HG03097 (cell line): ENCODE results near the gene OR4D1.

Experiments used
- ATAC-seq: cut with Tn5 transposase; IDR thresholded peaks from one replicate; pipeline ENCODE4 v1.9.1; 2021; ENCODE audit not compliant: unreplicated experiment, low FRiP score

Gene OR4D1

DNA sequence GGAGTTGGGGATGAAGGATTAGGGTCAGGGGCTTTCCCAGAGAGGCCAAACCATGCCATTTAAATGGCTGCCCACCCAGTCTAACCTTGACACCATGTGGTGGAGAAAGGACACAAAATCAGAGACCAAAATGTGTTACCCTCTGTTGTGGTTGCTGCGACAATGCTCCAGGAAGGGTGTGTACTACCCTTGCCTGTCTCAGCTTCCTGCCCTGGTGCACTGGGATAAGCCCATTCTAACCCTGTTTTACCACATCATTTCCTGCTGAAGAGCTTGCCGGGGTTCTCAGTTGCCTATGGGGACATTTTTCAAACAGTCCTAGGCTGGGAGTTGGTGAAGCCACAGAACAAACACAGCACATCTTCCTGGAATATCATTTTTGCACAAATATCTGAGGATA is 4.9 kb downstream of the OR4D1 start:
- no peak for ATAC-seq

DNA sequence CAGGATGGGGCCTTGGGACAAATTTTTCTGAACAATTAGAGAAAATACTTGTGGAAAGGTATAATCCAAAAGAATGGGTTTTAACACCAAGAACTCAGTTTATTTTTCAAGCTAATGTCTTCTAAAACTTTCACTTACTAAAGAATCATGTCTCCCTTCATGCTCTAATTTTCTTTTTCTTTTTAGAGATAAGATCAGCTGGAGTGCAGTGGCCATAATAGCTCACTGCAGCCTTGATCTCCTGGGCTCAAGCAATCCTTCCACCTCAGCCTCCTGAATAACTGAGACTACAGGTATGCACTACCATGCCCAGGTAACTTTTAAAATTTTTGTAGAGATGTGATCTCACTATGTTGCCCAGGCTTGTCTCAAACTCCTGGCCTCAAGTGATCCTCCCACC is 5.5 kb downstream of the OR4D1 start:
- ATAC-seq, result no peak

DNA sequence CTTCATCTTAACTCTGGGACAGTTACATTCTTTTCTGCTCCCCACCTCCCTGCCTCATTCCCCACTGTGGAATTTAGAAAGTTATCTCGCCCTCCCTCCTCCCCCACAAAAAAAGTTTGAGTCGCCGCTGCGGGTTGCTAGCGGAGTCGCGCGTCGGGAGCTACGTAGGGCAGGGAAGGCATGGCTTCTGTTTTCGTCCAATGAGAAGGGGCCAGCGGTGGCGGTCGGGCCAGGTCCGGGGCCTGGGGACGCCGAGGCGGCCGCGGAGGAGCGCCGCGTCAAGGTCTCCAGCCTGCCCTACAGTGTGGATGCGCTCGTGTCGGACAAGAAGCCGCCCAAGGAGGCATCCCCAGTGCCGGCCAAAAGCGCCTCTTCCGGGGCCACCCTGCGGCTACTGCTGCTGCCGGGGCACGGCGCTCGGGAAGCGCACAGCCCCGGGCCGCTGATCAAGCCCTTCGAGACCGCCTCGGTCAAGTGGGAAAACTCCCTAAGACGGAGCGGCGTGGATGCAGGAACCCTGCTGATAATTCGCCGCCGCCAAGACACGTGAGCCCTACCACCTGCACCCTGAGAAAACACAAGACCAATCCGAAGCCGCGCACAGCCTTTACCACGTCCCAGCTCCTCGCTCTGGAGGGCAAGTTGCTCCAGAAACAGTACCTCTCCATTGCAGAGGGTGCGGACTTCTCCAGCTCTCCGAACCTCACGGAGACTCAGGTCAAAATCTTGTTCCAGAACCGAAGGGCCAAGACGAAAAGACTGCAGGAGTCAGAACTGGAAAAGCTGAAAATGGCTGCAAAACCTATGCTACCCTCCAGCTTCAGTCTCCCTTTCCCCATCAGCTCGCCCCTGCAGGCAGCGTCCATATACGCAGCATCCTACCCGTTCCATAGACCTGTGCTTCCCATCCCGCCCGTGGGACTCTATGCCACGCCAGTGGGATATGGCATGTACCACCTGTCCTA is 8.9 kb downstream of the OR4D1 start:
- ATAC-seq, result no peak

DNA sequence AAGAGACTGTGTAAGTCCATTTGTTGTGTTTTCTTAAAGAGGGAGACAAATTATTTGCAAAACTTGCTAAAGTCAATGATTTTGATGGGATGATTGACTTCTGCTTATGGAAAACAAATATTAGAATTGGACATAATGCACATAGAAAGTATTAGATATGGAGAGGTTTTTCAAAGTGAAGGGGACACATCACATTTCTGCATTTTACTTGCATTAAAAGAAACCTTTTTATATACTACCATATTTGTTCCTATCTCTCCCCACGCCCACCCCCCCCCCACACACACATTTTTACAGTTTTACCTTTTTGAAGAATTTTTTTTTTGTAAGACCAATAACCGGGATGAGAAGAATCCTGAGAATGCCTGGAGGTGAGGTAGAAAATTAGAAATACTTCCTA is 10.0 kb downstream of the OR4D1 start:
- ATAC-seq, result no peak

DNA sequence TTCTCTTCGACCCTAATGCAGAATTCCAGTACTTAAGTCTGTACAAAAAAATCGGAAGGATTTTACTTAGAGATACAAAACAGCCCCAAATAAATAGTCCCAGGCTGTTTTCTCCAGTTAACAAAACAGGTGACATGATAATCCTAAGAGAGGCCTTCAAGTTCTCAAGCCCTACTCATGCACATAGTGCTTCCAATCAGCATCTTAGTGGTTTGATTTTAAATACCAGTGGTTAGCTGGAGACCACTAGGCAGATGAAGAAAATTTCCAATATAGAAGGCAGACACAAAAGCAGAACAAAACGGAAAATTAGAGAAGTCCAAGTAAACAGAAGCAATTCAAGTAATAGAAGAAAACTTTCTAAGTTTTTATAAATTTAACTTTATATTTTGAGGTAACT is 13.4 kb downstream of the OR4D1 start:
- ATAC-seq, result no peak

DNA sequence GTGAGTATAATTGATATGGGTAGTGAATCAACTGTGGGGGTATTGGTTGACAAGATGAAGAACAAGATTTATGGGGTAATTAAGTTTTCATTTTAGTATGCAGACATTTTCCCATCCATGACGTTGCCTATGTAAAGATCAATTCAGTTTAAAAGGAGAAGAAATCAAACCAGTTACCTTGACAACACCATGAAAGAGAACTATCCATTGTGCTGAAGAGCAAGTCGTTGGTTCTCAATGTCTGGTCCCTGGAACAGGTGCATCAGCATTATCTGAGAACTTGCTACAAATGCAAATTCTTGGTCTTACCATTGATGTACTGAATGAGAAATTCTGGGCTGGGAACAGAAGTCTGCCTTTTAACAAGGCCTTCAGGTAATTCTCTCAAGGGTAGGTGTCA is 17.8 kb downstream of the OR4D1 start:
- no peak for ATAC-seq

DNA sequence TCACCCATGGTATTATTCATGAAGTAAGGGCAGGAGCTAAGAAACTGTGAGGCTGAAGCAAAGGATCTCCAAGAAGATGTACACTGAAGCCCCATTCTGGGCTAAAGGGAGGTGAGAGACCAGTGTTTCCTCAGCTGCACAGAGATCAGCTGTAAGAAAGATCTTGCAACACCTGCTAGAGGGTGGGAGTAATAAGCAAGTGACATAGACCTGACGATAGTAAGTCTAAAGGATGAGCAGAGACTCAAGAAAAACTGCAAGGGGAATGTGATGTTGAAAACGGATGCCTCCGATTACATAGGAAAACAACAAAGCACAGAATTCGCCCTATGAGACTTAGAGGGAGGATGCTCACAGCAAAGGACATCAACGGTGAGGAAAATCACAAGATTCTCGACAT is 18.5 kb downstream of the OR4D1 start, which contains the start of gene OR4D2:
OR4D2 (plus strand) TSS at position 301 of the 400 bp plus-strand sequence. CDS start 2,674 bp downstream, outside the sequence.
- ATAC-seq, result no peak

DNA sequence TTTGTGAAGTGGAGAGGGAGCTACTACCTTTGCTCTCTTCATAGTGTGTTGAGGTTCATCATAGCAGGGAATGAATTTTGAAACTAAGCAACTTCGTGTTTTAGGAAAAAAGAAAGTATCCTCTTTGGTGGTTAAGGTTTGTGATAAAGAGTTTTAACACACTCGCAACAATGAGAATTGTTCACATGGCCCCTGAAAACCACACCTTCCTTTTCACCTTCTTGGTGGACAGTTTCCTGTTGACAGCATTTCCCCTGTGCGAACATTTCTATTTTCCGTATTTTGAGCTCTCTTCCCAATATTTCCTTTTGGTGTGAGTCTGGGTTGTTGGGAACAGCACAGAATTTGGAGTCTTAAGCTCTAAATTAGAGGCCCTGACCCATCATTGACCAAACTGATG is 22.4 kb downstream of the OR4D1 start:
- ATAC-seq, result no peak

DNA sequence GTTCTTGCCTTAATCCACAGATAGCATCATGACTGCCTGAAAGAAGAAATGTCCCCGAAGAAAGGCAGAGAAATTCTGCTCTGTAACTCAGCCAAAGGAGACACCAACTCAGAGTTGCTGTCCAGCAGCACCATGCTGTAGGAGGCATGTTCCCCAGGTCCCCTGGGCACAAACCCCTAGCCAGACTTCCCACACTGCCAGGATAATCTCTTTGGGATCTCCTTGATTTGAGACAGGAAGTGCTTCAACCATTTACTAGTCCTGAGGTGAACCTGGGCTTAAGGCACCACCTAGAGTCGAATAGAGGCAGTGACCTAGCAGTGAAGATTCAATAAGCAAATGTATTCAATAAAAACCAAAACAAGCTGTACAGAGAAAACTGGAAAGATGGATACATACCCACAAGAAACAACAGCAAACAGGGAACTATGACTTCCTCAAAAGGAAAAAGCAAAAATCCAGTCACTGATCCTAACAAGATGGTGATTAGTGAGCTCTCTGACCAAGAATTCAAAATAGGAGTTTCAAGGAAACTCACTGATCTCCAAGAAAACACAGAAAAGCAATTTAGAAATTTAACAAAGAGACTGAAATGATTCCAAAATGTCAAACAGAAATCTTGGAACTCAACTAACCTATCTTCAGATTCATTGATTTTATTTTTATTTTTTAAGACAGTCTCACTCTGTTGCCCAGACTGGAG is 24.3 kb downstream of the OR4D1 start:
- ATAC-seq, result no peak

DNA sequence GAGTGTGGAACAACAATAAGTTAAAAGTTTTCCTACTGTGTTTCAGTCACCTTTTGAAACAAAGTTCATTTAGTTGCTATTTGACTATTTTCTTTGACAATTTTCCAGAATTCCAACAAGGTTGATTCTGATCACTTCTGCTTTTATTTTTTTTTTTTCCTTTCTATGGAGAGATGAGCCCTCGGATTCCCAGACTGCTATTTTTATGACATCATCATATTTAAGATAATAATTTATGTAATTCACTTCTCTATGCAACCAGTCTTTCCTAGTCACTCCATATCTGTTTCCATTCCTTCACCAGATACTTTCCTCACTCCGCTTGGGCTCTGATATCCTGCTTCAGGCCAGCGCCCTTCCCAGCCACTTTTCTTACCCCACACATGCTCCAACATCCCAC is 26.7 kb downstream of the OR4D1 start:
- no peak for ATAC-seq

DNA sequence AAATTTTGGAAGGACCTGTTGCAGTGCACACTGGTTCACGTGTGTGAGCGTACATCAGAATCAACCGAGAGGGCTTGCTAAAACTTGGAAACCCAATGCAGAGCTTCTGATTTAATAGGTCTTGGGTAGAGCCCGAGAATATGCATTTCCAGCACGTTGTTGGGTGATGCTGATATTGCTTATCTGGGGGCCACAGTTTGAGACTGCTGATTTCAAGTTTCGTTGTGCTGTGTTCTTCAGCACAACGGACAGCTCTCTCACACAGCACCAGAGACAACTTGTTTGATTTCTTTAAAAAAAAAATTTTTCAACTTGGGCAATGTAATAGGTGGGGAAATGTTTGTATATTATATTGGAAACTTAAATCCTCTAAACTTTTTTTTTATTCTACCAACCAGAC is 28.0 kb downstream of the OR4D1 start:
- ATAC-seq, result no peak

DNA sequence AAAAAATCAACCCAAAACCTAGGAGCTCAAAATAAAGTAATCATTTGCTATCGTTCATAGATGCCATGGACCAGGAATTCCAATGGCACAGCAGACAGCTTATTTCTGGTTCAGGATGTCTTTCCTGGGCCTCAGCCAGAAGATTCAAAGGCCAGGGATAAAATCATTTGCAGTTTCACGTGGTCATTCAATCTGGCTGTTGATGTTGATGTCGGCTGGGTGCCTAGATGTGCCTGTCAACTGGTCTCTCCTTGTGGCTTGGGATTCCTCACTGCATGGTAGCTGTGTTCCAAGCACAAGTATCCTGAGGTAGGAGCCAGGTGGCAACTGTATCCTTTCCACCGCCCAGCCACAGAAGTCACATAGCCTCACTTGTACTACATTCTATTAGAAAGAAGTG is 33.6 kb downstream of the OR4D1 start:
- ATAC-seq, result no peak

DNA sequence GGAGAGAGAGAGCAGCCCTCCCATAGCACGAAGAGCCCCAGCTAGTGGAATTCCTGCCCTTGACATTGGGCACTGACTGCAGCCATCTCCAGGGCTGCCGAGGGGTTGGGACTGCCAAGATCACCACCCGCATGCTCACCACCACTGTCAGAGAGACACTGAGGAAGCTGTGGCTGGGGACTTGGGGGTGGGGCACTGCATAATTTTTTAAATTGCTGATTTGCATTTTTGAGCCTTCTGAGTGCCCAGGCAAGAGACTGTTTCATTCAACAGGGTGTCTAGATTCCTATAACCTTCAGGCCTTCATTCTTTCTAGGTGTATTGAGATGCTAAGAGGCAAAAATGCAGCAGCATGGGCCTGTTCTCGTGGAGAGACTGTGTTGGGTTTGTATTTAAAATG is 35.3 kb downstream of the OR4D1 start:
- ATAC-seq, result no peak

DNA sequence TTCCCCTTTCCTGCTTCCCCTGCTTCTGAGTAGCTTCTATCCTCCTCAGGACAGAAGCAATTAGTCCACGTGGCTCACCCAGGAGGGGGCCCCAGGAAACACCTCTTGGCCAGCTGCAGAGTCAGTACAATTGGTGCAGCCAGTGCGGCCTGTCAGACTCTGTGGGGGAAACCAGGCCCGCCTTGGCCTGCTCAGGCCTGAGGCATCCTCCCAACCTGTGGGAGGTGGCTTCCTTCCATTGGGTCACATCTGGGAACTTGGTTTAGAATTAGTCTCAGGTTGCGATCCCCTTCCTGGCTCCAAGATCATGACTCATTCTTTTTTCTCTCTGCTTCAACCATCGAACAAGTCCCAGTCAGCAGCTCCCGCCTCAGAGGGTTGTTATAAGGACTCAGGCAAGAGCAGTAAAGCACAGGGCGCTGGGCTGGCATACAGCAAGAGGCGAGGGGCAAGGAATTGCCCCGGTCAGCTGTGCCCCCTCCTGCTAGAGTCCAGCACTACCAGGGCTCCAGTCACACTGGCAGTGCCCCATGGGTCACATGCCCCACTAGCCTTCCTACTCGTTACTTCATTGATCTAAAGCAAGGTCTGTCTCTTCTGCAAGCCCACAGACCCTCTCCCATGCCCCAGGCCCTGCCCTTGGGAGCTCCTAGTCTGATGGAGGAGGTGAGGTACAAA is 36.3 kb downstream of the OR4D1 start:
- no peak for ATAC-seq

DNA sequence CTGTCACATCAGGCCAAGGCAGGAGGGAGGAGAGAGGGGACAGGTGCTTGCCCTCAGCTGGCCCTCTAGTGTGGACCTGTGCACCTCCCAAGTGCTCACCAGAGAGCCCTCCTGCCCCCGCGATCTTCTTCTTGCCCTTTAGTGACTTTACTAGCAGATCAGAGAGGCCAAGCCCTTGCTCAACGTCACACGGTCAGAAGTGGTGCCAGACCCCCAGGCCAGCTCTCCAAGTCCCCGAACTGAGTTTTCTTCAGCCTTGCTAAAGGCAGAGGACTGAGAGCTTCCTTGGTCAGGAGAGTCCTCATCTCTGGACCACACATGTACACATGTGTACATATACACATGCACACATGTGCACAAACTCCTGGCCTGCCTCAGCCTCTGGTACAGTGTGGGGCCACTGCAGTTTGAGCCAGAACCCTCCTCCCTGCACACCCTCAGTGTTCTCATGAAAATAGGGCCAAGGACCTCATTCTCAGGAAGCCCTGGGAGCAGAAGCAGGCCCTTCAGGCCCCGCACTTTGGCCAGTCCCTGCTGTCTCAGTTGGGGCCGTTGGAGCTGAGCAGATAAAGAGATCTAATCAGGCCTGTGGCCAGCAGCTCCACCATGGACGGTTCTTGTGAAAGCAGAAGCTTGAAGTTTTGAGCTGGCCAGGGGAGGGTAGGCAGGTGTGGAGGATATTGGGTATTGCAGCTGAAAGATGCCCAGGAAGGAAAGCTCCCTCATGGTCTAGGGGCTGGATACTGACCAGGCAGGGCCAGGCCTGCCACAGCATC is 37.0 kb downstream of the OR4D1 start:
- no peak for ATAC-seq

DNA sequence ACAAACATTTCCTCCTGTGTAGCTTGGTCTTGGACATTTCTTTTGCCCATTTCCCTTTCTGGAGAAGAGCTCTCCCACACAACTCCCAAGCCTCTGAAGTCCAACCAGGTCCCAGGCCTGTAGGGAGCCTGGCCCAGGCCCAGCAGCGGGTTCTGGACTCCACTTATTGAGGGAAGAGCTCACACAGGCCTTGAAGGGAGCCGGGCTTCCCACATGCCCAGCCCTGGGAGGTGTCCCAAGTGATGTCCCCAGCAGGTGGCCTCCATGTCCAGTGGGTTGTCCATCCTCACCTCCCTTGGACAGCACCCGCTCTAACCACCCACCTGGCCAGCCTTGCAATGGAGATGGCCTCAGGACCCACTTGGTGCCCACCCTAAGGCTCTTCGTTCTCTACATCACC is 38.4 kb downstream of the OR4D1 start:
- no peak for ATAC-seq

DNA sequence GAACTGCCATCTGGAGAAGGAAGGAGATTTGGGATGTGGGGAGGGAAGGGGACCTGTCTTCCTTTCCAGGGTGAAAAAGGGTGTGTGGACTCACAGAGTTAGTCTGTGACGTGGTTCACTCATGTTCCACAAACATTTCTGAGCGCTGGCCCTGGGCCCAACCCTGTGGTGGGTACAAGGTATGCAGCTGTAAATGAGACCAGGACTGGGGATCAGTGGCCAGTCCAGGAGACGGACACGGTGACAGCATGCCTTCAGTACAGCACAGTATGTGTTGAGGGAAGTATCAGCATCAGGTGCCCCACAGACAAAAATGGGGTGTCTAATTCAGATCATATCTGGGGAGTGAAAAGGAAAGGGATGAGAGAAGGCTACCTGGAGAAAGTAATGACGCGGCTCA is 38.9 kb downstream of the OR4D1 start:
- ATAC-seq, result no peak

DNA sequence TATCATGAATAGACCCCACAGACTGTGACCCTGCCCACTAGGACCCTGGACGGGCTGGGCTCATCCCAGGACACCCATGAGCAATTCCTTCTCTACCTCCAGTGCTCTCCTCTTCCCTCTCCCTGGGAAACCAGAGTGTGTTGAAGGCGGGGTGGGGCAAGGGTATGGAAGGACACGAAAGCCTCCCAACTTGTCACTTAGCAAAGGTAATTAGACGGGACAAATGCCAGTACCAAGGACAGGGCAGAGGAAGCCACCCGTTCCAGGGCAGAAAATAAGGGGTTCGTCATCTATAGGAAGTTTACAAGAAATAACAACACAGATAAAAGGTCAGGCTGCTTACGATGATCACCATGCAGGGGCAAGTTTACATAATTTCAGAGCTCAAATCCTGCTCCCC is 39.5 kb downstream of the OR4D1 start:
- ATAC-seq, result no peak

DNA sequence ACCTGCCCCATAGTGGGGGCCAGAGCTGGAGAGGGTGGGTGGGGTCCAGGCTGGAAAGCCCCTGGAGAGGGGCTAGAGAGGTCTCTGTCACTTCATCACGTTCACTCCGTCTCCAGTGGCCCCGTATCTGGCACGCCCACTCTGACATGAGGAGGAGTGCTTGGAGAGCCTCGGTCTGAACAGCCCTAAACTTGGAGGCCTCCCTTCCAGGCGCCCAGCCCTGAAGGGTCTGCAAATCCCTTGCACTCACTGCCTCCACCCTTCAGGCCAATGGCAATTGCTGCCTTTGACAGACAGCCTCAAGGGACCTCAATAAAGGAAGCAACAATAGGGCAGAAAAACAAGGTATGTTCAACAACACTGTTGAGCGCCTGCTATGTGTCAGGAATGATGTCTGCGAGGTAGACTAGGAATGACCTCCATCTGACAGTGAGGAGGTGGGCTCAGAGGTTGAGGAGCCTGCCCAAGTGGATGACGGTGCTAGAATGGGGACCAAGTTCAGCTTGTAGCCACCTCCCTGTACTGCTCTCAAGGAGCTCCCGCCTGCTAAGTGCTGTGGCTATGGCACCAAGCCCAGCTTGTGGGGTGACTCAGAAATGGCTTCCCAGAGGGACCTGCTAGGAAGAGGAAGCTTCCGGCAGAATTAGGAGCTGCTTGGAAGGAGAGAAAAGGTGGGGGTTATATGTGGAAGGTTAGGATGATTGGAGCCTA is 41.4 kb downstream of the OR4D1 start:
- ATAC-seq, result no peak
